A673 (cell line): ENCODE measurements around the gene GFY. TPM values are rescaled to one million over a fixed set of nuclear protein-coding genes. Genes with fewer than 3 reads are reported as not detected.
A peak's percentile ranks its signal among the peaks of the same experiment; 100 is the strongest.

ENCODE experiments used
- BruUV-seq: library from RNA; stranded (reverse); fragments of 400-500 nt; replicated peaks from 2 replicates; lab custom pipeline; 2021; lab: Mats Ljungman, UMichigan
- CTCF ChIA-PET: fragments of 300-600 bp; sonication (Branson Sonifier 250); formaldehyde crosslinking; loops from one replicate; lab custom pipeline; 2022; ENCODE audit warnings: antibody characterized with exemption; lab: Charles Lee
- POLR2A ChIA-PET: fragments of 300-600 bp; sonication (Branson Sonifier 250); formaldehyde crosslinking; loops from one replicate; lab custom pipeline; 2022; ENCODE audit warnings: antibody characterized with exemption; ENCODE audit not compliant: low non-redundant PET; lab: Charles Lee
- DNase-seq: peaks from one replicate; pipeline ENCODE4 v3.0.0-alpha.2; 2015; ENCODE audit warnings: low spot score
- H3K27ac ChIP-seq: fragments of 200-600 bp; sonication (generic); 2 replicates; pipeline ENCODE4 v1.5.1; 2016; ENCODE audit warnings: mixed run types, low read depth, mild to moderate bottlenecking, mixed read lengths, antibody characterized with exemption, low read length; ENCODE audit not compliant: poor library complexity, severe bottlenecking
- H3K27me3 ChIP-seq: fragments of 200-600 bp; sonication (generic); replicated peaks from 2 replicates; pipeline ENCODE4 v1.6.1; 2017; ENCODE audit warnings: mixed run types, low read depth, mild to moderate bottlenecking, mixed read lengths, antibody characterized with exemption, low read length; ENCODE audit not compliant: insufficient read depth, poor library complexity
- H3K36me3 ChIP-seq: fragments of 200-600 bp; sonication (generic); 2 replicates; pipeline ENCODE4 v1.6.1; 2016; ENCODE audit warnings: mixed run types, mild to moderate bottlenecking, mixed read lengths, antibody characterized with exemption, low read length; ENCODE audit not compliant: insufficient read depth, poor library complexity, severe bottlenecking
- H3K4me1 ChIP-seq: fragments of 200-600 bp; sonication (generic); 2 replicates; pipeline ENCODE4 v1.6.1; 2017; ENCODE audit warnings: mixed run types, mild to moderate bottlenecking, mixed read lengths, antibody characterized with exemption, low read length; ENCODE audit not compliant: insufficient read depth, poor library complexity, severe bottlenecking
- H3K4me3 ChIP-seq: fragments of 200-600 bp; sonication (generic); 2 replicates; pipeline ENCODE4 v1.5.1; 2016; ENCODE audit warnings: low read depth, mixed run types, mild to moderate bottlenecking, mixed read lengths, low read length; ENCODE audit not compliant: poor library complexity, severe bottlenecking
- H3K9me3 ChIP-seq: fragments of 200-600 bp; sonication (generic); 2 replicates; pipeline ENCODE4 v1.6.1; 2016; ENCODE audit warnings: mixed run types, low read depth, mild to moderate bottlenecking, mixed read lengths, antibody characterized with exemption, low read length; ENCODE audit not compliant: poor library complexity, severe bottlenecking
- EZH2 ChIP-seq: fragments of 200-600 bp; sonication (generic); IDR thresholded peaks from 2 replicates; pipeline ENCODE4 v1.6.1; 2017; ENCODE audit warnings: borderline replicate concordance, low read depth, mild to moderate bottlenecking, mixed read lengths, antibody characterized with exemption, low read length; ENCODE audit not compliant: poor library complexity, severe bottlenecking
- intact Hi-C: fragments of 100-400 bp; cut with micrococcal nuclease; formaldehyde crosslinking; loops from one replicate; pipeline ENCODE4 v1.10.0; 2022; ENCODE audit not compliant: unreplicated experiment
- total RNA-seq: library from RNA; stranded (reverse); gene quantifications from 2 replicates; pipeline ENCODE4 v1.2.3, GENCODE V29; 2021
- TF ChIP-seq, protein P1 (sequence below): fragments of 300-800, 200-600 bp; sonication (generic); conservative IDR thresholded peaks from 2 replicates; pipeline ENCODE4 v1.5.1; 2017; ENCODE audit warnings: low read depth, mild to moderate bottlenecking, antibody characterized with exemption, low read length, moderate library complexity, mixed read lengths

GFY gene
- total RNA-seq, 1 experiment from 2014 or later: not detected

DNA sequence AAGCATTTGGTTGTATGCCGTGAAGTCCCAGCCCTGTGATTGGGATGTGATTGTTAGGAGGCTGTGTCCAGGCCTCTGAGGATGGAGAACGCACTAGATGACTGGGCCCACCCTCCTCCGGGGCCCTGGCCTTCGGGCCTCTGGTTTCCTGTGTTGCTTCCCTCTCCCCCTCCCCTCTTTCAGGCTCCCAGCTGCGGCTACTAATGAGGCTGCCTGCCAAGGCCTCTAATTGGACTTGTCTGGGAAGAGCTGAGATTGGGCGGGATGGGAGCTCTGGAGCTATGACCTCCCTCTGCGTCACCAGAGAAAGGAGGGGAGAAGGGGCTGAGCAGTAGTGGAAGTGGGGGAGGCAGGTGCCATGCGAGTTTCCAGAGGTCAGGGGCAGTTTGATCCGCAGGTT lies 11.8 kb upstream of the GFY start:
- intact Hi-C loops: no loop called here
- no peaks in the 10 kb centered on the region for H3K9me3 ChIP-seq
- CTCF ChIA-PET: no interaction called here
- H3K27ac ChIP-seq: no peak overlapping the region
- H3K4me3 ChIP-seq: no peak overlapping the region
- H3K27me3 ChIP-seq: no peaks in the 10 kb centered on the region
- H3K4me1 ChIP-seq: no peaks in the 10 kb centered on the region
- DNase-seq: no peak
- no TSS peak for BruUV-seq
- no peak for TF ChIP-seq EZH2
- TF ChIP-seq, protein P1, sequence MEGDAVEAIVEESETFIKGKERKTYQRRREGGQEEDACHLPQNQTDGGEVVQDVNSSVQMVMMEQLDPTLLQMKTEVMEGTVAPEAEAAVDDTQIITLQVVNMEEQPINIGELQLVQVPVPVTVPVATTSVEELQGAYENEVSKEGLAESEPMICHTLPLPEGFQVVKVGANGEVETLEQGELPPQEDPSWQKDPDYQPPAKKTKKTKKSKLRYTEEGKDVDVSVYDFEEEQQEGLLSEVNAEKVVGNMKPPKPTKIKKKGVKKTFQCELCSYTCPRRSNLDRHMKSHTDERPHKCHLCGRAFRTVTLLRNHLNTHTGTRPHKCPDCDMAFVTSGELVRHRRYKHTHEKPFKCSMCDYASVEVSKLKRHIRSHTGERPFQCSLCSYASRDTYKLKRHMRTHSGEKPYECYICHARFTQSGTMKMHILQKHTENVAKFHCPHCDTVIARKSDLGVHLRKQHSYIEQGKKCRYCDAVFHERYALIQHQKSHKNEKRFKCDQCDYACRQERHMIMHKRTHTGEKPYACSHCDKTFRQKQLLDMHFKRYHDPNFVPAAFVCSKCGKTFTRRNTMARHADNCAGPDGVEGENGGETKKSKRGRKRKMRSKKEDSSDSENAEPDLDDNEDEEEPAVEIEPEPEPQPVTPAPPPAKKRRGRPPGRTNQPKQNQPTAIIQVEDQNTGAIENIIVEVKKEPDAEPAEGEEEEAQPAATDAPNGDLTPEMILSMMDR: no peak
- H3K36me3 ChIP-seq: no peaks in the 10 kb centered on the region
- POLR2A ChIA-PET: no interaction called here

DNA sequence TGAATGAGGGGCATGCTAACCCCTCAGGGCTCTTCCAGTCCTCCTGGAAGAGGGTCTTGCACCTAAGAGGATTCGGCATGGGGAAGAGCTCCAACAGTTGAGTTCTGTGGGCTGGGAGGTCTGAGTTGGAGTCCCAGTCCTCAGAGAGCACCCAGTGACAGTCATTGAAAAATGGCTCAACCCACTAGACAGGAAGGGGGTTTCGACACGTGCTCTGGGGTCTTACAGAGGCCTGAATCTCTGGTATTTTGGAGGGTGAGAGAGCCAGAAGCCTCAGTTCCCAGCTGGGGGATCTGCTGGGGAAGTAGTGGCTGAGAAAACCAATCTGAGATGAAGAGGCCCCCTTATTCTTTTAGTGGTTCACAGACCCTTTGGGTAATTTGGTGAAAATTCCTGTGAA lies 10.9 kb upstream of the GFY start:
- Histone ChIP-seq H3K36me3 (no peaks in the 10 kb centered on the region), H3K4me1 (no peaks in the 10 kb centered on the region), H3K9me3 (no peaks in the 10 kb centered on the region), H3K4me3 (no peak overlapping the region), H3K27me3 (peaks cover 5% of the 10 kb centered on the region), H3K27ac (no peak overlapping the region)
- POLR2A ChIA-PET: no interaction called here
- intact Hi-C loops: no loop called here
- TF ChIP-seq EZH2: no peak
- TF ChIP-seq, protein P1: no peak
- no peak for DNase-seq
- BruUV-seq: no TSS peak
- CTCF ChIA-PET: no interaction called here

DNA sequence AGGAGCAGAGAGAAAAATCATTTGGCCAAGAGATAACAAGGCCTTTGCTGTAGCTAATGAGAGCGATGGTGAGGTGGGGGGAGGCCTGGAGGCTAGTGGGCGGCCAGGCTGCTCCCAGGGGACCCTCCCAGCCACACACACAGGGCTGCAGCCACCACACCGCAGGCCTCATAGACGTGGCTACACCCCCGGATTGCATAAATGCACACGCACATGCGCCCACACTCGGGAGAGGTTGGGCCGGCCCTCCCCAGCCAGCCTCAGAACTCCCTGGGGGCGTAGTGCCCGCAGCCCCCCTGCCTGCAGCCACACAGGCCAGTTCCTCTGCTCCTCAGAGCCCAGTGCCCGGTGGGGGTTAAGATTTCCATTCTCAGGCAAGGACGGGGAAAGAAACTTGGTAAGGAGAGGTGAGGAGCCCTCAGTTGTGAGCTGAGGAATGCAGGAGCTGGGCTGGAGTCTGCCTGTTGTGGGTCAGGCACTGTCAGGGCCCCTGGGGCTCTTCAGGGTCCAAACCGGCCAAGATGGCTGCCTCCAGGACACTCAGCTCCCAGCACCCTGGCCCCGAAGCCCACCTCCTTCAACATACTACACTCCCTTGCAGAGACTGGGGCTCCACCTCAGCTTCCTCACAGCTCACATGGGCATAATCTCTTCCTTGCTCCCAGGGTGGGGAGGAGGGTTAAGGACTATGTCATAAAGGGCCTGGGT lies 9.9 kb upstream of the GFY start:
- TF ChIP-seq, protein P1: no peak
- no peak for TF ChIP-seq EZH2

More for the DNA sequence above, 9.9 kb upstream of the GFY start:
- ChIA-PET POLR2A (no interaction called here), CTCF (no interaction called here)
- no TSS peak for BruUV-seq
- H3K9me3 ChIP-seq: no peaks in the 10 kb centered on the region
- peak overlapping the region; percentile 28 for H3K27ac ChIP-seq
- H3K36me3 ChIP-seq: no peaks in the 10 kb centered on the region
- no peak overlapping the region for H3K4me3 ChIP-seq
- intact Hi-C loops: no loop called here
- no peak for DNase-seq
- peaks cover 13% of the 10 kb centered on the region for H3K27me3 ChIP-seq
- no peaks in the 10 kb centered on the region for H3K4me1 ChIP-seq
